GM18498 (cell line): ENCODE results near the gene MEN1.

Source experiments
- ATAC-seq: cut with Tn5 transposase; IDR thresholded peaks from one replicate; pipeline ENCODE4 v1.9.1; 2021; ENCODE audit warnings: mild to moderate bottlenecking, moderate library complexity; ENCODE audit not compliant: unreplicated experiment

The MEN1 gene

DNA sequence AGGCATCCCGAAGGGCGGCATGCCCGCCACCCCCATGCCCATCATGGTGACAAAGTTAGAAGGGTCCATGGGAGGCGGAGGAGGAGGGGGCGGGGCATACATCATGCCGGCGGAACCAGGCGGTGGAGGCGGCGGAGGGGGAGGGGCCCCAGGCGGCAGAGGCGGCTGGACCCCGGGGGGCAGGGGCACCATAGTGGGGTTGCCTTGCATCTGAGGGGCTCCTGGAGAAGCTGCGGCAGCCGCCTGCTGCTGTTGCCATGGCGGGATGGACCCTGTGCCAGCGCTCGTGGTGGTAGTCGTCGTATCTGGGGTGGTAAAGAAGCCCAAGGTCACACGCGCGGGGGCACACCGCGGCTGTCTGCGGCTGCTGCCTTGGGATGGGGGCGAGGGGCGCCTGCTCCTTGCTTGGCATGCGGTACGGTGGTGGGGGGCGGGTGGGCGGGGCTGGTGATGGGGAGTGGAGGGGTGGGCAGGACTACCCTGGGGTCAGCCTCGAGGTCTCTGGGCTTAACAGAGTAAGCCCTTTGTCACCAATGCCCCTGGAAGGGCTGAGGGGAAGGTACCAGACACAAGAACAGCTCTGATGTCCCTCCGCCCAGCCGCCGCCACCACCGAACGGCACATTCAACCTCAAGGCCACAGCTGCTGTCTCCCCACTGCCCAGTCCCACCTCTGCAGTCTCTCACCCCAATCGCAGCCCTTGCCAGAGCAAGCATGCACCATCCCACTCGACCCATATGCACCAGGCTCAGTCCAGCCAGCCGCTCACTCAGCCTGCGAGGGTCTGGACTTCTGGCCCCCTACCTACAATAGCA lies 44.3 kb downstream of the MEN1 start:
- no peak for ATAC-seq

DNA sequence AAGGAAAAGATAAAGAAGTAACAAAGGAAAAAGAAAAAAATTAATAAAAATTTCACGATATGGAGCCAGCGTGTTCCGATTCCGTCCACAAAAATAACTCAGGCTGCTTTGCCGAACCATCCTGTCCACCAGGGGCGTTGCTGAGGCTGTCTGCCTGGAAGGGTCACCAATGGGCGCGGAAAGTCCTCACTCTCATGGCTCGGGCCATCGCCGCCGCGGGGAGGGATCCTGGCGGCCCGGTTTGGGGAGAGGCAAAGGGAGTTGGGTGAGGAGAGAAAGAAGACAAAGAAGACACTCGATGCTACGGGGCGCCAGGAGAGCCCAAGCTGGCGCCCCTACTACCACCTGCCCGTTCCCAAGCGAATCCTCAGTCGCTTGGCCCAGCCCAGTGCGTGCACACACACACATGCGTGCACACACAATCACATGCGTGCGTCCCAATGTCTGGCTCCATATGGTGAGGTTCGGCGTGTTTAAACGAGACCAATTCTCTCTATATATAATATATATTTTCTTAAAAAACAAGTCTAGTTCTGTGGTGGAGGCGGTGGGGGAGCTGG lies 45.0 kb downstream of the MEN1 start:
- no peak for ATAC-seq

GRCh38 chr11:64764753-64765152 lies 45.6 kb downstream of the MEN1 start:
- ATAC-seq, result no peak

GRCh38 chr11:64764040-64764611 lies 46.2 kb downstream of the MEN1 start:
- no peak for ATAC-seq

DNA sequence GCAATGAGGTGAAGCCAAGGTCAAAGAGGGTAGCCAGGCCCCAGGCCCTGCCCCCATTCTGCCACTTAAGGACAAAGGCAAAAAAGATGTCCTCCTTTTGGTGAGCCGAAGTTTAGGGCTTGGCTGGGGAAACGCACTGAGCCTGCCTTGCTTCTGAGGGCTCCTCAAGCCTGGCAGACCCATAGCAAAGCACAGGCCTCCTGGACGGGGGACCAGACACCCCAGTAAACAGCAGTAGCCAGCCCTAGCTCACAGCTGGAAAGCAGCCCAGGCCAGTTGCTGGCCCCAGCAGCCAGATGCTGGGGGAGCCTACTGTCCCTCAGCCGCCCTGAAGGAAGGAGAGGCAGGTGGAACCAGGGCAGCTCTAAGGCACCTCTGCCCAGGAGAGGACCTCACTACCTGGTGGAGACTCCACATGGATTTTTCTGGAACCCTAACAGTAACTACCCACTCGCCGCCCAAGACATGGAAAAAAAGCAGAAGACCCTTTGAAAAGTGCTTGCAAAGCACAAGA lies 46.8 kb downstream of the MEN1 start:
- no peak for ATAC-seq

DNA sequence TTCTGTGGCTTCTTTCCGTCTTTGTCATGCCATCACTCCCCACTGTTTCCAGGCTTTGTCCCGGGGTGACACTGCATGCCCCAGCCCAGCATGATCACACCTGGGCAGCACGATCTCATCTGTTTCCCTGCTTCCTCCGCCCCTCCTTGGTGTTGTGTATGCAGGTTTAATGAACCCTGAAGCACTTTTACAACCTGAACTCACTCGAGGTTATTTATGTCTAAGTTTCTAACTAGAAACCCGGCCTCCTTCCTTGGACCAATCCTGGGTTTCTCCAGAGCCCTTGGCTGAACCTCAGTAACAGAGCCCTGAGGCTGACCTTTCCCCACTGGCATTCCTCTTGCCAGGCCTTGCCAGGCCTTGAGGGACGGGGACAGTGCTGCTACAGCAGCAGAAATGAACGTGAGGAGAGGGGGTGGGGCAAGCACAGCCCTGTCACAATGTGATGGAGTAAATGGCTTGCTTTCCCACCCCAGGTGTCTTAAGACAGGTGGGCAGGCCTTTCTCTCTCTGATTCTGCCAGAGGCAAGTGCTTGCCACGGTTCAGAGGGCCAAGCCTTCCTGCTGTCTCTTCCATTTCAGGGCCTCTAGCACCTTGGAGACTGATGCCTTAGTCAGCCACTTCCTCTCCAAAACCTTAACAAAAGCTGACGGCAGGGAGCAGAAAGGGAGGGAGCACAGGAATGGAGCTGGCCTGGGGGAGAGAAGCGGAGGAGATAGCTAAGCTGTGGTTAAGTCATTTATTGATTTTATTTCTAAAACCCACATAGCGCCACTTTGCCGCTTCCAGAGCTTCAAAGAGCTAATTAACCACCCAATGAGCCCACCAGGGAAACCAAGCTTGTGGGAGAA lies 47.5 kb downstream of the MEN1 start:
- ATAC-seq, result no peak

- ATAC-seq, result no peak
Measured at GRCh38 chr11:64762277-64762673, 48.1 kb downstream of the MEN1 start.

DNA sequence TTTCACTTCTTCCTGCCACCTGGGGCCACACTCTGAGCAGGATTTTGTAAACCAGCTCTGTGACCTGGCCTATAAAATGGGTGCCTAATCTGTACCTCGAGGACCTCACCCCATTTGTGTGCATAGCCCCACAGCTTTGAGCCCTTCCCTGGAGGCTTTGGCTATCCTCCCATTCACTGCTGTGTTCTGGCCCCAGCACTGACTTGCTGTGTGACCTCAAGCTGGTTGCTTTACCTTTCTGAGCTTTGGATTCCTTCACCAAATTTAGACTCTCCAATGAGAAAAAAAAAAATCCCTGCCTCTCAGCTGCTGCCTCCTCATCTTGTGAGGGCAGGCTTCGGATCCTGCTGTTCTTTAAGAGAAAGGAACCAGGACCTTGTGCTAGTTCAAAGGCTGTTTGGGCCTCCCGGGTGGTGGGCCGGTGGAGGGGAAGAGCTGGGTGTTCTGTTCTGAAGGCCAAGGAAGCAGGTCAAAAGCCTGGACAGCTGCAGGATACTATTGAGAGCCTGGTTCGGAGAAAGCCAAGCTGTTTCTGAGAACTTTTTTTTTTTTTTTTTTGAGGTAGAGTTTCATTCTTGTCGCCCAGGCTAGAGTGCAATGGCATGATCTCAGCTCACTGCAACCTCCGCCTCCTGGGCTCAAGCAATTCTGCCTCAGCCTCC lies 49.5 kb downstream of the MEN1 start:
- ATAC-seq, result no peak

GRCh38 chr11:64759722-64760719 lies 50.3 kb downstream of the MEN1 start, which contains the start of gene PYGM:
Gene PYGM, minus strand, starts transcription at chr11:64759974. Its CDS starts 76 bp downstream, at chr11:64759898.
- no peak for ATAC-seq

GRCh38 chr11:64759131-64759721 lies 51.1 kb downstream of the MEN1 start:
- ATAC-seq, result no peak

DNA sequence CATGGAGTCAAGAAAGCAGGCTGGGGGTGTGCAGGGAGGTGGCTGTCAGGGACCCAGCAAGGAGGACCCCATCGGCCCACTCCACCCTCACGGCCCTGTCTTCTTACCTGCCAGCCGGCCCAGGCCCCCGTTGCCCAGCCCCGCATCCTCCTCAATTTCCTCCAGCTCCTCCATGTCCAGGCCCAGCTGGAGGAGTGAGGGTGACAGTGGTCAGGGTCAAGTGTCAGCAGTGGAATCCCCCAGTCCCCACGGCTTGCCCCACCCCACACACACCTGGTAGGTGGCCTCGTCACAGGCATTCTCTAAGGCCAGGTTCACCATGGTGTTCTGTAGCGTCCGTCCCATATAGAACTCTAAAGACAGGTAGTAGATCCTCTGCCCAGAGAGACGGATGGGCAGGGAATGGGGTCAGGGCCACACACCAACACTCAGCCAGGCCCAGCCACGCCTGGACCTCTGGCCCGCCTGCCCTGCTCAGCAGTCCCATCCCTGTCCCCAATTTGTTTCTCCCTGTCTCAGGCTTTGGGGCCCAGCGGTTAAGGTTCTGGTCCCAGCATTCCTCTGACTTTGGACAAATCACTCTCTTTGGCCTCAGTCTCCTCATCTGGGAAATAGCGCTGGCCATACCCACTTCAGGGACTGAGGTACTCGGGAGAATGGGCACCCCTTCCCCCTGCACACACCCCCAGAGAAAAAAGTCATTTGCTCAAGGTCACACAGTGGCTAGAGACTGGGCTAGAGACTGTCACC lies 51.8 kb downstream of the MEN1 start:
- ATAC-seq, result no peak

GRCh38 chr11:64757549-64758329 lies 52.6 kb downstream of the MEN1 start:
- ATAC-seq, result no peak

DNA sequence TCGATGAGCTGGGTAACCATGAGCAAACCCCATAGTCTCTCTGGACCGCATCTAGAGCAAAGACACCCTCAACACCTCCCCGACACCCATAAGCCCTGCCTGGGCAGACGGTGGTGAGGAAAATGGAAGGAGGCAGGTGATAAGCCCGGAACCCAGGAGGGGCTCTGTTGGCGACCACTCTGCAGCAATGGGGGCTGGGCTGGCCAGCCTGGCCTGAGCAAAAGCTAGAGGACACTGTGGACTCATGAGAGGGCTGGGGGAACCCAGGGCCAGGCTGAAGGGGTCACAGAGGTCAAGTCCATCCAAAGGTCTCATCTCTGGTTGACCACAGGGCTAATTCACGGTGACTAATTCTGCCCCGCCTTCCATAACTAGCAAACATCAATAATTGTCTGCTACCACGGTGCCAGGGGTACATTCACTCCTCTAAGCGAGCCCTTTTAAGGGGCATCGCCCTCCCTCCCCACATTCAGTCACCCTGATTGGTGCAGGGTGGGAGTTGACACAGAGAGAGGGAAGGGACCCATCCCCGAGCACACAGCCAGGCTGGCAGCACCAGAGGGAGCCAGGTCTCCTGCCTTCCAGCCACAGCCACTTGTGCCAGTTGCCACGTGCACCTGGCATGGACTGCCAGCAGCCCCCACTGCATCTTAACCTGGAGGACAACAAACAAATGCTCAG lies 54.5 kb downstream of the MEN1 start:
- ATAC-seq, result no peak

GRCh38 chr11:64754919-64755662 lies 55.3 kb downstream of the MEN1 start:
- ATAC-seq, result no peak

GRCh38 chr11:64754124-64754918 lies 56.0 kb downstream of the MEN1 start:
- no peak for ATAC-seq
